Heart right ventricle (tissue), 16 donors: ENCODE measurements around the gene CRIP2. TPM values are rescaled to one million over a fixed set of nuclear protein-coding genes. Genes with fewer than 3 reads are reported as not detected.

Source experiments
- ATAC-seq, 8 donors: fragments of 200-7000 bp; cut with Tn5 transposase; one replicate each; pipeline ENCODE4 v1.9.1; 2020; ENCODE audit warnings: mild to moderate bottlenecking in 8 of 8, moderate library complexity in 8 of 8, moderate number of reproducible peaks in 1 of 8
- DNase-seq, 2 donors: peaks; one replicate each; pipeline ENCODE4 v3.0.0-alpha.2; 2020
- H3K27ac ChIP-seq, 10 donors: fragments of 200-600 bp; sonication (generic) in 2 of 10; one replicate each; pipeline versions ENCODE4 v1.5.0 to v1.8.0; 2020 to 2022; ENCODE audit warnings: mild to moderate bottlenecking in 3 of 10
- H3K27me3 ChIP-seq, 7 donors: fragments of 200-600 bp; one replicate each; pipeline ENCODE4 v1.8.0; 2021 to 2022; ENCODE audit warnings: mild to moderate bottlenecking in 2 of 7
- H3K36me3 ChIP-seq, 9 donors: fragments of 200-600 bp; sonication (generic) in 1 of 9; one replicate each; pipeline versions ENCODE4 v1.5.0 to v1.8.0; 2020 to 2022; ENCODE audit warnings: mild to moderate bottlenecking in 2 of 9
- H3K4me1 ChIP-seq, 9 donors: fragments of 200-600 bp; sonication (generic) in 1 of 9; one replicate each; pipeline versions ENCODE4 v1.5.0 to v1.8.0; 2020 to 2022; ENCODE audit warnings: mild to moderate bottlenecking in 4 of 9
- H3K4me3 ChIP-seq, 10 donors: fragments of 200-600 bp; sonication (generic) in 2 of 10; one replicate each; pipeline versions ENCODE4 v1.5.0 to v1.8.0; 2020 to 2022; ENCODE audit warnings: mild to moderate bottlenecking in 7 of 10, moderate library complexity in 2 of 10
- H3K9me3 ChIP-seq, 11 donors: fragments of 200-600 bp in 10 of 11; sonication (generic) in 2 of 11; one replicate each; pipeline versions ENCODE4 v1.5.0 to v1.8.0; 2013 to 2022; ENCODE audit warnings: mild to moderate bottlenecking in 2 of 11, control low read depth in 1 of 11, moderate library complexity in 1 of 11
- WGBS, 2 donors: extraction: QIAGEN DNeasy Blood & Tissue Kit; methylation state at CpG; one replicate each; pipeline ENCODE4 v1.1.7; 2013; ENCODE audit warnings: inconsistent platforms in 1 of 2; 5-methylcytosine and 5-hydroxymethylcytosine counted together
- intact Hi-C, 10 donors: fragments of 100-400 bp; cut with DNase I; formaldehyde crosslinking; loops; one replicate each; pipeline versions ENCODE4 v1.11.1 to v1.14.2; 2022
- polyA plus RNA-seq, 2 donors: library from polyadenylated mRNA; stranded (reverse); fragments of 200-250 nt; gene quantifications; one replicate each; pipeline ENCODE4 v1.2.3, GENCODE V29; 2013
- total RNA-seq, 10 donors: library from RNA; stranded (reverse); fragmentation: NEBNext Ultra II Directional in 3 of 10; extraction: Animal tissue kit (Norgen Biotek cat#: 25700) in 3 of 10; gene quantifications; one replicate each; pipeline versions ENCODE4 v1.2.1 to v1.2.4, GENCODE V29; 2021 to 2023
- TF ChIP-seq, protein P1 (sequence below), 9 donors: fragments of 200-600 bp; sonication (generic) in 2 of 9; IDR thresholded peaks; one replicate each; pipeline versions ENCODE4 v1.5.0 to v1.8.0; 2021 to 2022; ENCODE audit warnings: antibody characterized with exemption in 9 of 9, mild to moderate bottlenecking in 5 of 9, moderate library complexity in 1 of 9
- donor health status: Arrhythmogenic right ventricular cardiomyopathy.
- donor health status: ischemic (EF 13 %, LVEDD 7.1; RV severe dilation, severe dysfunction).
- donor health status: healthy with polysubstance abuse.
- donor health status: DM: no; HTN: yes; CAD: no.
- donor health status: DM: no; HTN: no; CAD: no.
- donor health status: ischemic (EF 25% LVEDD 6.9; RV normal size, moderate dysfunction).
- donor health status: ischemic (EF 25% LVEDD 5.7; RV mildly dilated, moderate dysfunction).
- donor health status: healthy.
- donor health status: DM: yes; HTN: yes; CAD: no.
- donor health status: Ischemic cardiomyopathy.
- donor health status: ischemic (EF 35%, LVEDD 5.7; RV mildly dilated, moderate dysfunction).
- donor health status: nonischemic (EF 11% LVEDD 7.7; RV severe dilation, severe dysfunction).
- donor health status: DM: yes; HTN: yes; CAD: no.
- donor health status: PGD.
- donor health status: ischemic (EF 29% LVEDD 5.4; RV normal size, mild dysfunction).
- donor health status: nonischemic (EF 23%, LVEDD 6.1; RV moderate dilation, normal function).

The CRIP2 gene
- total and polyA plus RNA-seq, 12 donors = 731 to 1,223 (median 927) TPM

DNA sequence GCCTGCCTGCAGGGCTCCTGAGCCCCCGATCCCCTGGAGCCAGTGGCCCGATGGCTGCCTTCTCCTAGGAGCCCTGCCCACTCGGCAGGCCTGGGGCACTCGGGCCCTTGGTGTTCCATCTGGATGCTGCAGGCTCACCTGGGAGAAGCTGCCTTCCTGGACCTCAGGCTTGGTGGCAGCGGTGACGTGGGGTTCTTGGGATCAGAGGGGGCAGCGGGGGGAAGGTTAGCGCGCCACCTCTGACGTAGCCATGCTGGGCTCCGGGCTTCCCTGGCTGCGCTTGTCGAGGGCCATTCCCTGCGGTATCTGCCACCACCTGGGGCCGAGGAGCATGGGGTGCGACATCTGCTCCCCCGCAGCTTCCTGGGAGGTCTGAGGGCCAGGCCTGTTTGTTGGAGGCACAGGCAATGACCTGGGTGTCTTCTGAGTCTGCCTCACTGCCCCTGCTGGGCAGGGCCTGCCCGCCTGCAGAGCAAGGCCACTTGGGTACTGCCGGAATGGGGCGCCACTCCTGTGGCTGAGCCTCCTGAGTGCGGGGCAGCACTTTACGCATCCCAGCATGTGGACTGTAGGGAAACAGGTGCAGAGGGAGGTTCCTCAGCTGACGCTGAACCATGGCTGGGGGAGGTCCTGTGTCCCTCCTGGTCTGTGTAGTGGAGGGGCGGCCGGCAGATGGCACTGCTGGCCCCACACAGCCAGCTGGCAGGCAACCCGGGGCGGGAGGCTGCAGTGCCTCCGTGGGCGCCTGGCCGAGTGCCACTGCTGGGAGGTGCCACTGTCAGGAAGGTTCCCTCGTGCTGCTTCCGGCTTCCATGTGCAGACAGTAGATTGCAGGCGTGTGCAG lies 34.7 kb upstream of the CRIP2 start:
- 90% methylated on average over 31 to 33 of the region's 33 CpGs for WGBS, 2 donors
- intact Hi-C loops = loop anchor here in 6 of 10 donors (5.0 to 10.0 kb wide), 4 partner anchors 58 to 313 kb away; partner anchors contain the start of gene TMEM121 (in 2 of the 6)
- peak in 4 of 8 donors; percentile 22 to 39 (median 26) for ATAC-seq

GRCh38 chr14:105440554-105440900 lies 34.1 kb upstream of the CRIP2 start:
- no peak for DNase-seq

More for the DNA sequence above, 34.7 kb upstream of the CRIP2 start:
- no peak overlapping the region for H3K4me3 ChIP-seq
- H3K27ac ChIP-seq = no peak overlapping the region
- H3K4me1 ChIP-seq = peaks cover 0 to 5% (median 0%) of the 10 kb centered on the region in 9 donors
- peak in 1 of 2 donors; percentile 21 for DNase-seq
- peaks cover 0 to 46% (median 0%) of the 10 kb centered on the region in 9 donors for H3K36me3 ChIP-seq
- TF ChIP-seq, protein P1, sequence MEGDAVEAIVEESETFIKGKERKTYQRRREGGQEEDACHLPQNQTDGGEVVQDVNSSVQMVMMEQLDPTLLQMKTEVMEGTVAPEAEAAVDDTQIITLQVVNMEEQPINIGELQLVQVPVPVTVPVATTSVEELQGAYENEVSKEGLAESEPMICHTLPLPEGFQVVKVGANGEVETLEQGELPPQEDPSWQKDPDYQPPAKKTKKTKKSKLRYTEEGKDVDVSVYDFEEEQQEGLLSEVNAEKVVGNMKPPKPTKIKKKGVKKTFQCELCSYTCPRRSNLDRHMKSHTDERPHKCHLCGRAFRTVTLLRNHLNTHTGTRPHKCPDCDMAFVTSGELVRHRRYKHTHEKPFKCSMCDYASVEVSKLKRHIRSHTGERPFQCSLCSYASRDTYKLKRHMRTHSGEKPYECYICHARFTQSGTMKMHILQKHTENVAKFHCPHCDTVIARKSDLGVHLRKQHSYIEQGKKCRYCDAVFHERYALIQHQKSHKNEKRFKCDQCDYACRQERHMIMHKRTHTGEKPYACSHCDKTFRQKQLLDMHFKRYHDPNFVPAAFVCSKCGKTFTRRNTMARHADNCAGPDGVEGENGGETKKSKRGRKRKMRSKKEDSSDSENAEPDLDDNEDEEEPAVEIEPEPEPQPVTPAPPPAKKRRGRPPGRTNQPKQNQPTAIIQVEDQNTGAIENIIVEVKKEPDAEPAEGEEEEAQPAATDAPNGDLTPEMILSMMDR (IDR thresholded peaks at IDR 0.05) = peak in 1 of 9 donors; percentile 5
- no peaks in the 10 kb centered on the region for H3K27me3 ChIP-seq
- peaks cover 0 to 9% (median 0%) of the 10 kb centered on the region in 11 donors for H3K9me3 ChIP-seq

GRCh38 chr14:105440992-105441391 lies 33.6 kb upstream of the CRIP2 start:
- Histone ChIP-seq H3K27ac (no peak overlapping the region), H3K4me3 (no peak overlapping the region), H3K36me3 (peaks cover 0 to 50% (median 0%) of the 10 kb centered on the region in 9 donors), H3K27me3 (no peaks in the 10 kb centered on the region), H3K9me3 (peaks cover 0 to under 1% (median 0%) of the 10 kb centered on the region in 11 donors), H3K4me1 (peaks cover 0 to 4% (median 0%) of the 10 kb centered on the region in 9 donors)
- intact Hi-C loops = loop anchor here in 5 of 10 donors (5.0 to 10.0 kb wide), 3 partner anchors 59 to 84 kb away; partner anchors contain the start of gene TMEM121 (in 2 of the 5)
- TF ChIP-seq, protein P1 (IDR thresholded peaks at IDR 0.05) = no peak
- WGBS, 2 donors = 92 to 98% methylated on average over 8 to 9 of the region's 9 CpGs
- no peak for DNase-seq
- no peak for ATAC-seq

More at GRCh38 chr14:105440554-105440900, 34.1 kb upstream of the CRIP2 start:
- Histone ChIP-seq H3K27me3 (no peaks in the 10 kb centered on the region), H3K9me3 (peaks cover 0 to 6% (median 0%) of the 10 kb centered on the region in 11 donors), H3K4me1 (peaks cover 0 to 5% (median 0%) of the 10 kb centered on the region in 9 donors), H3K27ac (no peak overlapping the region), H3K4me3 (no peak overlapping the region), H3K36me3 (peaks cover 0 to 46% (median 0%) of the 10 kb centered on the region in 9 donors)
- TF ChIP-seq, protein P1 (IDR thresholded peaks at IDR 0.05) = no peak
- intact Hi-C loops = loop anchor here in 5 of 10 donors (5.0 to 10.0 kb wide), 3 partner anchors 58 to 84 kb away; partner anchors contain the start of gene TMEM121 (in 2 of the 5)
- WGBS, 2 donors = 95 to 97% methylated on average over 15 of the region's 15 CpGs
- ATAC-seq = peak in 1 of 8 donors; percentile 19

DNA sequence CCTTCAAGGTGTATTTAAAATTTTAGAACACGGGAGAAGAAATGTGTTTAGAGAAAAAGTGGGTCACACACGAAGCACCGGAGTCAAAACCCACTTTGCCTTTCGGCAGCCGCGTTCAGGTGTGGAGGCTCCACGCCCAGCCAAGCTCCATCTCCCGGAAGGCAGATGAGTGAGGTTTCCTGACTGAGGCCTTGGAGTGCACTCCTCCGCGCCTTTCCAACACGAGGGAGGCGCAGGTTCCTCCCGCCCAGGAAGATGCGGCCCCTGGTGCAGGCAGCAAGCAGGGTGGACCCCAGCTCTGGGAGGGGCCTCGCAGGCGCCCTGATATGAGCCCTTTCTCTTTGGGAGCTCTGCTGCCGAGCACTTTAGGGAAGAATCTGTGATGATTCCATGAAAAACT lies 32.5 kb upstream of the CRIP2 start:
- Histone ChIP-seq H3K27ac (no peak overlapping the region), H3K9me3 (no peaks in the 10 kb centered on the region), H3K27me3 (no peaks in the 10 kb centered on the region), H3K36me3 (peaks cover 0 to 58% (median 0%) of the 10 kb centered on the region in 9 donors), H3K4me1 (no peaks in the 10 kb centered on the region), H3K4me3 (no peak overlapping the region)
- intact Hi-C loops = loop anchor here in 5 of 10 donors (5.0 to 10.0 kb wide), 3 partner anchors 60 to 83 kb away; partner anchors contain the start of gene TMEM121 (in 2 of the 5)
- 76 to 81% methylated on average over 17 of the region's 17 CpGs for whole genome bisulfite sequencing, 2 donors
- DNase-seq (no peak), ATAC-seq (no peak)
- TF ChIP-seq, protein P1 (IDR thresholded peaks at IDR 0.05) = no peak
